WTC11 (cell line): Measurements from ENCODE around the gene CRIP2. TPM values are rescaled to one million over a fixed set of nuclear protein-coding genes. Genes with fewer than 3 reads are reported as not detected.

Source experiments
- ATAC-seq: fragments of 200-7000 bp; cut with Tn5 transposase; 2 replicates; pipeline ENCODE4 v1.10.0; 2021; ENCODE audit warnings: mild to moderate bottlenecking, moderate library complexity
- CTCF ChIA-PET: fragments of 300-600 bp; sonication (Branson Sonifier 250); formaldehyde crosslinking; loops from one replicate; lab custom pipeline; 2021; ENCODE audit warnings: antibody characterized with exemption; lab: Charles Lee
- POLR2A ChIA-PET: fragments of 350-600 bp; sonication (Branson Sonifier 250); formaldehyde crosslinking; loops from one replicate; lab custom pipeline; 2021; ENCODE audit warnings: antibody characterized with exemption; lab: Charles Lee
- DNase-seq: peaks from one replicate; pipeline ENCODE4 v3.0.0; 2021; ENCODE audit warnings: low spot score
- H3K27ac Mint-ChIP-seq: 2 replicates; pipeline ENCODE4 v1.8.0; 2021; ENCODE audit warnings: mixed read lengths
- H3K27me3 Mint-ChIP-seq: 2 replicates; pipeline ENCODE4 v1.8.0; 2021; ENCODE audit warnings: low read depth, mild to moderate bottlenecking, moderate library complexity, mixed read lengths
- H3K36me3 Mint-ChIP-seq: 2 replicates; pipeline ENCODE4 v1.8.0; 2021; ENCODE audit warnings: mixed read lengths
- H3K4me1 Mint-ChIP-seq: 2 replicates; pipeline ENCODE4 v1.8.0; 2022; ENCODE audit warnings: mixed read lengths
- H3K4me3 Mint-ChIP-seq: 2 replicates; pipeline ENCODE4 v1.8.0; 2021; ENCODE audit warnings: mild to moderate bottlenecking, moderate library complexity, mixed read lengths
- H3K9me3 Mint-ChIP-seq: 2 replicates; pipeline ENCODE4 v1.8.0; 2021; ENCODE audit warnings: mixed read lengths
- FOXP1 ChIP-seq: sonication (generic); formaldehyde crosslinking; IDR thresholded peaks from 2 replicates; pipeline ENCODE4 v1.8.0; 2022; ENCODE audit warnings: missing genetic modification reagents, mild to moderate bottlenecking, moderate library complexity, borderline replicate concordance
- JAZF1 ChIP-seq: fragments of 250-450 bp; sonication (Bioruptor Pico); IDR thresholded peaks from 2 replicates; pipeline ENCODE4 v1.9.0; 2021; ENCODE audit warnings: moderate library complexity, mild to moderate bottlenecking, inconsistent platforms
- KAT7 ChIP-seq: sonication (generic); formaldehyde crosslinking; IDR thresholded peaks from 2 replicates; pipeline ENCODE4 v1.8.1; 2023; ENCODE audit warnings: missing genetic modification reagents, mild to moderate bottlenecking, borderline replicate concordance
- NFE2L1 ChIP-seq: sonication (generic); formaldehyde crosslinking; IDR thresholded peaks from 2 replicates; pipeline ENCODE4 v1.8.1; 2023; ENCODE audit warnings: missing genetic modification reagents
- SOX15 ChIP-seq: fragments of 250-450 bp; sonication (Bioruptor Pico); IDR thresholded peaks from 2 replicates; pipeline ENCODE4 v1.9.0; 2021; ENCODE audit warnings: mild to moderate bottlenecking
- TP53 ChIP-seq: sonication (generic); formaldehyde crosslinking; IDR thresholded peaks from 2 replicates; pipeline ENCODE4 v1.8.1; 2023; ENCODE audit warnings: mild to moderate bottlenecking, missing genetic modification reagents
- ZBTB21 ChIP-seq: sonication (generic); formaldehyde crosslinking; IDR thresholded peaks from 2 replicates; pipeline ENCODE4 v1.8.1; 2023; ENCODE audit warnings: mild to moderate bottlenecking, missing genetic modification reagents, borderline replicate concordance
- ZNF219 ChIP-seq: sonication (generic); formaldehyde crosslinking; IDR thresholded peaks from 2 replicates; pipeline ENCODE4 v1.8.0; 2023; ENCODE audit warnings: missing genetic modification reagents, mild to moderate bottlenecking, borderline replicate concordance
- total RNA-seq: library from RNA; stranded (reverse); gene quantifications from 3 replicates; pipeline ENCODE4 v1.2.3, GENCODE V29; 2021
- TF ChIP-seq, protein P1 (sequence below): sonication (generic); formaldehyde crosslinking; IDR thresholded peaks from 2 replicates; pipeline ENCODE4 v1.8.0; 2022; ENCODE audit warnings: mild to moderate bottlenecking, missing genetic modification reagents
- TF ChIP-seq, protein P2 (sequence below): sonication (generic); formaldehyde crosslinking; IDR thresholded peaks from 2 replicates; pipeline ENCODE4 v1.8.1; 2023; ENCODE audit warnings: mild to moderate bottlenecking, missing genetic modification reagents
- TF ChIP-seq, protein P3 (sequence below): sonication (generic); formaldehyde crosslinking; IDR thresholded peaks from 2 replicates; pipeline ENCODE4 v1.8.0; 2022; ENCODE audit warnings: mild to moderate bottlenecking, missing genetic modification reagents
- TF ChIP-seq, protein P4 (sequence below): fragments of 250-450 bp; sonication (Bioruptor Pico); conservative IDR thresholded peaks from 2 replicates; pipeline ENCODE4 v1.9.0; 2021; ENCODE audit warnings: mild to moderate bottlenecking
- TF ChIP-seq, protein P5 (sequence below): sonication (generic); formaldehyde crosslinking; IDR thresholded peaks from 2 replicates; pipeline ENCODE4 v1.8.1; 2023; ENCODE audit warnings: mild to moderate bottlenecking, moderate library complexity, missing genetic modification reagents
- TF ChIP-seq, protein P6 (sequence below): fragments of 250-450 bp; sonication (Bioruptor Pico); IDR thresholded peaks from 2 replicates; pipeline ENCODE4 v1.8.0; 2021; ENCODE audit warnings: mild to moderate bottlenecking
- TF ChIP-seq, protein P7 (sequence below): sonication (generic); formaldehyde crosslinking; IDR thresholded peaks from 2 replicates; pipeline ENCODE4 v1.8.0; 2023; ENCODE audit warnings: mild to moderate bottlenecking, missing genetic modification reagents
- TF ChIP-seq, protein P8 (sequence below): sonication (generic); formaldehyde crosslinking; IDR thresholded peaks from 2 replicates; pipeline ENCODE4 v1.8.0; 2022; ENCODE audit warnings: mild to moderate bottlenecking, missing genetic modification reagents
- TF ChIP-seq, protein P9 (sequence below): fragments of 200-600 bp; IDR thresholded peaks from 2 replicates; pipeline ENCODE4 v1.8.0; 2022; ENCODE audit warnings: antibody characterized with exemption
- TF ChIP-seq, protein P10 (sequence below): sonication (generic); formaldehyde crosslinking; conservative IDR thresholded peaks from 2 replicates; pipeline ENCODE4 v1.8.1; 2022; ENCODE audit warnings: mild to moderate bottlenecking, missing genetic modification reagents

Gene CRIP2
- total RNA-seq, 1 experiment from 2014 or later, result 5.4 TPM

DNA sequence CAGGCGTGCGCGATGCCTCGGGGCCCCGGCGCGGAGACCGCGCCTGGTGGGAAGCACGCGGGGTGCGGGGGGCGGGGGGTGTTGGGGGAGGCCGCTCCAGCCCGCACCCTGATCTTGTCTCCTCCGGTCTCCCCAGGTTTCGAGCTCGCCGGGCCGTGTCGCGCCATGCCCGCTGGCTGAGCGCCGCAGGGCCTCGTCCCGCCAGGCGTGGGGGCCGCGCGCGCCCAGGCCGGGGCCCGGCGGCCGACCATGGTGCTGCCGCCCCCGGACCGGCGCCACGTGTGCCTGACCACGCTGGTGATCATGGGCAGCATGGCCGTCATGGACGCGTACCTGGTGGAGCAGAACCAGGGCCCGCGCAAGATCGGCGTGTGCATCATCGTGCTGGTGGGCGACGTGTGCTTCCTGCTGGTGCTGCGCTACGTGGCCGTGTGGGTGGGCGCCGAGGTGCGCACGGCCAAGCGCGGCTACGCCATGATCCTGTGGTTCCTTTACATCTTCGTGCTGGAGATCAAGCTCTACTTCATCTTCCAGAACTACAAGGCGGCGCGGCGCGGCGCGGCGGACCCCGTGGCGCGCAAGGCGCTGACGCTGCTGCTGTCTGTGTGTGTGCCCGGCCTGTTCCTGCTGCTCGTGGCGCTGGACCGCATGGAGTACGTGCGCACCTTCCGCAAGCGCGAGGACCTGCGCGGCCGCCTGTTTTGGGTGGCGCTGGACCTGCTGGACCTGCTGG lies 54.1 kb downstream of the CRIP2 start:
- DNase-seq (no peak), ATAC-seq (no peak; the same call in 1 of the 2 replicates)
- H3K27ac Mint-ChIP-seq, result no peak overlapping the region
- POLR2A ChIA-PET, result no interaction called here
- peaks cover 6% of the 10 kb centered on the region; the same call in 1 of the 2 replicates for H3K36me3 Mint-ChIP-seq
- H3K27me3 Mint-ChIP-seq, result peaks cover 50% of the 10 kb centered on the region
- H3K4me3 Mint-ChIP-seq, result no peak overlapping the region
- H3K9me3 Mint-ChIP-seq, result peaks cover 13% of the 10 kb centered on the region
- TF ChIP-seq, protein P1, sequence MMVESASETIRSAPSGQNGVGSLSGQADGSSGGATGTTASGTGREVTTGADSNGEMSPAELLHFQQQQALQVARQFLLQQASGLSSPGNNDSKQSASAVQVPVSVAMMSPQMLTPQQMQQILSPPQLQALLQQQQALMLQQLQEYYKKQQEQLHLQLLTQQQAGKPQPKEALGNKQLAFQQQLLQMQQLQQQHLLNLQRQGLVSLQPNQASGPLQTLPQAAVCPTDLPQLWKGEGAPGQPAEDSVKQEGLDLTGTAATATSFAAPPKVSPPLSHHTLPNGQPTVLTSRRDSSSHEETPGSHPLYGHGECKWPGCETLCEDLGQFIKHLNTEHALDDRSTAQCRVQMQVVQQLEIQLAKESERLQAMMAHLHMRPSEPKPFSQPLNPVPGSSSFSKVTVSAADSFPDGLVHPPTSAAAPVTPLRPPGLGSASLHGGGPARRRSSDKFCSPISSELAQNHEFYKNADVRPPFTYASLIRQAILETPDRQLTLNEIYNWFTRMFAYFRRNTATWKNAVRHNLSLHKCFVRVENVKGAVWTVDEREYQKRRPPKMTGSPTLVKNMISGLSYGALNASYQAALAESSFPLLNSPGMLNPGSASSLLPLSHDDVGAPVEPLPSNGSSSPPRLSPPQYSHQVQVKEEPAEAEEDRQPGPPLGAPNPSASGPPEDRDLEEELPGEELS (CRISPR knock-in tag), result peak; percentile 8; the same call in 1 of the 2 replicates
- no peak for TF ChIP-seq JAZF1
- TF ChIP-seq, protein P2, sequence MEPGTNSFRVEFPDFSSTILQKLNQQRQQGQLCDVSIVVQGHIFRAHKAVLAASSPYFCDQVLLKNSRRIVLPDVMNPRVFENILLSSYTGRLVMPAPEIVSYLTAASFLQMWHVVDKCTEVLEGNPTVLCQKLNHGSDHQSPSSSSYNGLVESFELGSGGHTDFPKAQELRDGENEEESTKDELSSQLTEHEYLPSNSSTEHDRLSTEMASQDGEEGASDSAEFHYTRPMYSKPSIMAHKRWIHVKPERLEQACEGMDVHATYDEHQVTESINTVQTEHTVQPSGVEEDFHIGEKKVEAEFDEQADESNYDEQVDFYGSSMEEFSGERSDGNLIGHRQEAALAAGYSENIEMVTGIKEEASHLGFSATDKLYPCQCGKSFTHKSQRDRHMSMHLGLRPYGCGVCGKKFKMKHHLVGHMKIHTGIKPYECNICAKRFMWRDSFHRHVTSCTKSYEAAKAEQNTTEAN (CRISPR knock-in tag), result no peak
- TF ChIP-seq, protein P3, sequence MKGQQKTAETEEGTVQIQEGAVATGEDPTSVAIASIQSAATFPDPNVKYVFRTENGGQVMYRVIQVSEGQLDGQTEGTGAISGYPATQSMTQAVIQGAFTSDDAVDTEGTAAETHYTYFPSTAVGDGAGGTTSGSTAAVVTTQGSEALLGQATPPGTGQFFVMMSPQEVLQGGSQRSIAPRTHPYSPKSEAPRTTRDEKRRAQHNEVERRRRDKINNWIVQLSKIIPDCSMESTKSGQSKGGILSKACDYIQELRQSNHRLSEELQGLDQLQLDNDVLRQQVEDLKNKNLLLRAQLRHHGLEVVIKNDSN (CRISPR knock-in tag), result no peak
- TF ChIP-seq SOX15 (CRISPR knock-in tag), result no peak
- no peak for TF ChIP-seq KAT7 (CRISPR knock-in tag)
- TF ChIP-seq, protein P4, sequence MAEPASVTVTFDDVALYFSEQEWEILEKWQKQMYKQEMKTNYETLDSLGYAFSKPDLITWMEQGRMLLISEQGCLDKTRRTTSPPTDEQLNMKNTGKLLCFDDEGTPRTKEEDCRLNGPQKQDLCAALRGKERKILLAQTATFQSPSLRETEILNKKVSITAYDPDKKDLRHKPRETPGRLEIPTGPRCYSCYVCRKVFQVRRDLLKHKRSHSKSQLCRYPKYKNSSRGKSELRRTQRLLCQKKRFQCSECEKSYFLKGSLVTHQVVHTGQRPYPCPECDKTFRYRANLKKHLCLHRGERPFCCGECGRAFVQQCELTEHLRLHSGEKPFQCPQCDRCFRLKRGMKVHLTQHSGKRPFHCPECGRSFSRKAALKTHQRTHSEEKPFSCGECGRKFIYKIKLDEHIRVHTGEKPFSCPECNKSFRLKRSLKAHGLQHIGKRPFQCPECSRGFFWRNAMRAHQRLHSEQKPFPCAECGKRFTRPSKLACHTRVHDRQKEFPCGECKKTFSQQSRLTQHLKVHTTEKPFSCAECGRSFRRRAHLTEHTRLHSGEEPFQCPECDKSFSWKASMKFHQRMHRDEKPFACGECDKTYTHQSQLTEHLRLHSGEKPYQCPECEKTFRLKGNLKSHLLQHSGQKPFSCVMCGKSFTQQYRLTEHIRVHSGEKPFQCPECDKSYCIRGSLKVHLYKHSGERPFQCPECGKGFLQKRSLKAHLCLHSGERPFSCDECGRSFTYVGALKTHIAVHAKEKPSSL (CRISPR knock-in tag), result no peak
- CTCF ChIA-PET, result interaction anchor here (0.6 to 1.3 kb wide), 15 partner anchors 9 to 659 kb away, joined by 3 to 11 read pairs (median 3); partner anchors contain the start of gene BTBD6
- no peaks in the 10 kb centered on the region for H3K4me1 Mint-ChIP-seq

DNA sequence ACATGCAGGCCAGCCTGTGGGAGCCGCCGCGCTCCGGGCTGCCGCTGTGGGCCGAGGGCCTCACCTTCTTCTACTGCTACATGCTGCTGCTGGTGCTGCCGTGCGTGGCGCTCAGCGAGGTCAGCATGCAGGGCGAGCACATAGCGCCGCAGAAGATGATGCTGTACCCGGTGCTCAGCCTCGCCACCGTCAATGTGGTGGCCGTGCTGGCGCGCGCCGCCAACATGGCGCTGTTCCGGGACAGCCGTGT lies 54.6 kb downstream of the CRIP2 start:
- ChIA-PET CTCF (no interaction called here), POLR2A (no interaction called here)
- peaks cover 51% of the 10 kb centered on the region for H3K27me3 Mint-ChIP-seq
- H3K4me3 Mint-ChIP-seq, result no peak overlapping the region
- no peak overlapping the region for H3K27ac Mint-ChIP-seq
- ATAC-seq (no peak), DNase-seq (no peak)
- no peaks in the 10 kb centered on the region for H3K4me1 Mint-ChIP-seq
- peaks cover 11% of the 10 kb centered on the region; the same call in 1 of the 2 replicates for H3K36me3 Mint-ChIP-seq
- peaks cover 17% of the 10 kb centered on the region for H3K9me3 Mint-ChIP-seq
- TF ChIP-seq, protein P5, sequence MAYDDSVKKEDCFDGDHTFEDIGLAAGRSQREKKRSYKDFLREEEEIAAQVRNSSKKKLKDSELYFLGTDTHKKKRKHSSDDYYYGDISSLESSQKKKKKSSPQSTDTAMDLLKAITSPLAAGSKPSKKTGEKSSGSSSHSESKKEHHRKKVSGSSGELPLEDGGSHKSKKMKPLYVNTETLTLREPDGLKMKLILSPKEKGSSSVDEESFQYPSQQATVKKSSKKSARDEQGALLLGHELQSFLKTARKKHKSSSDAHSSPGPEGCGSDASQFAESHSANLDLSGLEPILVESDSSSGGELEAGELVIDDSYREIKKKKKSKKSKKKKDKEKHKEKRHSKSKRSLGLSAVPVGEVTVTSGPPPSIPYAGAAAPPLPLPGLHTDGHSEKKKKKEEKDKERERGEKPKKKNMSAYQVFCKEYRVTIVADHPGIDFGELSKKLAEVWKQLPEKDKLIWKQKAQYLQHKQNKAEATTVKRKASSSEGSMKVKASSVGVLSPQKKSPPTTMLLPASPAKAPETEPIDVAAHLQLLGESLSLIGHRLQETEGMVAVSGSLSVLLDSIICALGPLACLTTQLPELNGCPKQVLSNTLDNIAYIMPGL (CRISPR knock-in tag), result no peak
- TF ChIP-seq TP53 (CRISPR knock-in tag), result no peak
- no peak for TF ChIP-seq ZBTB21 (CRISPR knock-in tag)
- TF ChIP-seq, protein P6, sequence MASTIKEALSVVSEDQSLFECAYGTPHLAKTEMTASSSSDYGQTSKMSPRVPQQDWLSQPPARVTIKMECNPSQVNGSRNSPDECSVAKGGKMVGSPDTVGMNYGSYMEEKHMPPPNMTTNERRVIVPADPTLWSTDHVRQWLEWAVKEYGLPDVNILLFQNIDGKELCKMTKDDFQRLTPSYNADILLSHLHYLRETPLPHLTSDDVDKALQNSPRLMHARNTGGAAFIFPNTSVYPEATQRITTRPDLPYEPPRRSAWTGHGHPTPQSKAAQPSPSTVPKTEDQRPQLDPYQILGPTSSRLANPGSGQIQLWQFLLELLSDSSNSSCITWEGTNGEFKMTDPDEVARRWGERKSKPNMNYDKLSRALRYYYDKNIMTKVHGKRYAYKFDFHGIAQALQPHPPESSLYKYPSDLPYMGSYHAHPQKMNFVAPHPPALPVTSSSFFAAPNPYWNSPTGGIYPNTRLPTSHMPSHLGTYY, result no peak
- TF ChIP-seq, protein P7, sequence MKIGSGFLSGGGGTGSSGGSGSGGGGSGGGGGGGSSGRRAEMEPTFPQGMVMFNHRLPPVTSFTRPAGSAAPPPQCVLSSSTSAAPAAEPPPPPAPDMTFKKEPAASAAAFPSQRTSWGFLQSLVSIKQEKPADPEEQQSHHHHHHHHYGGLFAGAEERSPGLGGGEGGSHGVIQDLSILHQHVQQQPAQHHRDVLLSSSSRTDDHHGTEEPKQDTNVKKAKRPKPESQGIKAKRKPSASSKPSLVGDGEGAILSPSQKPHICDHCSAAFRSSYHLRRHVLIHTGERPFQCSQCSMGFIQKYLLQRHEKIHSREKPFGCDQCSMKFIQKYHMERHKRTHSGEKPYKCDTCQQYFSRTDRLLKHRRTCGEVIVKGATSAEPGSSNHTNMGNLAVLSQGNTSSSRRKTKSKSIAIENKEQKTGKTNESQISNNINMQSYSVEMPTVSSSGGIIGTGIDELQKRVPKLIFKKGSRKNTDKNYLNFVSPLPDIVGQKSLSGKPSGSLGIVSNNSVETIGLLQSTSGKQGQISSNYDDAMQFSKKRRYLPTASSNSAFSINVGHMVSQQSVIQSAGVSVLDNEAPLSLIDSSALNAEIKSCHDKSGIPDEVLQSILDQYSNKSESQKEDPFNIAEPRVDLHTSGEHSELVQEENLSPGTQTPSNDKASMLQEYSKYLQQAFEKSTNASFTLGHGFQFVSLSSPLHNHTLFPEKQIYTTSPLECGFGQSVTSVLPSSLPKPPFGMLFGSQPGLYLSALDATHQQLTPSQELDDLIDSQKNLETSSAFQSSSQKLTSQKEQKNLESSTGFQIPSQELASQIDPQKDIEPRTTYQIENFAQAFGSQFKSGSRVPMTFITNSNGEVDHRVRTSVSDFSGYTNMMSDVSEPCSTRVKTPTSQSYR, result no peak
- TF ChIP-seq FOXP1 (CRISPR knock-in tag), result no peak
- TF ChIP-seq, protein P8, sequence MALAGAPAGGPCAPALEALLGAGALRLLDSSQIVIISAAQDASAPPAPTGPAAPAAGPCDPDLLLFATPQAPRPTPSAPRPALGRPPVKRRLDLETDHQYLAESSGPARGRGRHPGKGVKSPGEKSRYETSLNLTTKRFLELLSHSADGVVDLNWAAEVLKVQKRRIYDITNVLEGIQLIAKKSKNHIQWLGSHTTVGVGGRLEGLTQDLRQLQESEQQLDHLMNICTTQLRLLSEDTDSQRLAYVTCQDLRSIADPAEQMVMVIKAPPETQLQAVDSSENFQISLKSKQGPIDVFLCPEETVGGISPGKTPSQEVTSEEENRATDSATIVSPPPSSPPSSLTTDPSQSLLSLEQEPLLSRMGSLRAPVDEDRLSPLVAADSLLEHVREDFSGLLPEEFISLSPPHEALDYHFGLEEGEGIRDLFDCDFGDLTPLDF (CRISPR knock-in tag), result no peak
- TF ChIP-seq, protein P9, sequence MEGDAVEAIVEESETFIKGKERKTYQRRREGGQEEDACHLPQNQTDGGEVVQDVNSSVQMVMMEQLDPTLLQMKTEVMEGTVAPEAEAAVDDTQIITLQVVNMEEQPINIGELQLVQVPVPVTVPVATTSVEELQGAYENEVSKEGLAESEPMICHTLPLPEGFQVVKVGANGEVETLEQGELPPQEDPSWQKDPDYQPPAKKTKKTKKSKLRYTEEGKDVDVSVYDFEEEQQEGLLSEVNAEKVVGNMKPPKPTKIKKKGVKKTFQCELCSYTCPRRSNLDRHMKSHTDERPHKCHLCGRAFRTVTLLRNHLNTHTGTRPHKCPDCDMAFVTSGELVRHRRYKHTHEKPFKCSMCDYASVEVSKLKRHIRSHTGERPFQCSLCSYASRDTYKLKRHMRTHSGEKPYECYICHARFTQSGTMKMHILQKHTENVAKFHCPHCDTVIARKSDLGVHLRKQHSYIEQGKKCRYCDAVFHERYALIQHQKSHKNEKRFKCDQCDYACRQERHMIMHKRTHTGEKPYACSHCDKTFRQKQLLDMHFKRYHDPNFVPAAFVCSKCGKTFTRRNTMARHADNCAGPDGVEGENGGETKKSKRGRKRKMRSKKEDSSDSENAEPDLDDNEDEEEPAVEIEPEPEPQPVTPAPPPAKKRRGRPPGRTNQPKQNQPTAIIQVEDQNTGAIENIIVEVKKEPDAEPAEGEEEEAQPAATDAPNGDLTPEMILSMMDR, result no peak
- TF ChIP-seq, protein P10, sequence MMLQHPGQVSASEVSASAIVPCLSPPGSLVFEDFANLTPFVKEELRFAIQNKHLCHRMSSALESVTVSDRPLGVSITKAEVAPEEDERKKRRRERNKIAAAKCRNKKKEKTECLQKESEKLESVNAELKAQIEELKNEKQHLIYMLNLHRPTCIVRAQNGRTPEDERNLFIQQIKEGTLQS (CRISPR knock-in tag), result no peak
- no peak for TF ChIP-seq NFE2L1 (CRISPR knock-in tag)
- no peak for TF ChIP-seq ZNF219 (CRISPR knock-in tag)
